ENCODE results near the gene PIAS1.

Gene PIAS1

GRCh38 chr15:68143785-68144184 lies 89.7 kb downstream of the PIAS1 start:
- no peaks in the 10 kb centered on the region; the same call in 1 of the 2 replicates for H3K36me3 ChIP-seq (ENCODE audit: control insufficient read depth, insufficient read depth, low read length)
- no peak for TF ChIP-seq CTCF (IDR thresholded peaks at IDR 0.05; ENCODE audit: insufficient read depth, low read length, poor library complexity, severe bottlenecking)
- H3K4me3 ChIP-seq (replicated peaks; ENCODE audit: low read depth, low read length): no peak overlapping the region
- DNase-seq (ENCODE audit: extremely low read depth, insufficient read length): no peak
- no peaks in the 10 kb centered on the region for H3K27me3 ChIP-seq (replicated peaks; ENCODE audit: control insufficient read depth, insufficient read depth, low read length)

- Histone ChIP-seq H3K4me3 (replicated peaks; ENCODE audit: low read depth, low read length) (no peak overlapping the region), H3K27me3 (replicated peaks; ENCODE audit: control insufficient read depth, insufficient read depth, low read length) (no peaks in the 10 kb centered on the region), H3K36me3 (ENCODE audit: control insufficient read depth, insufficient read depth, low read length) (no peaks in the 10 kb centered on the region; the same call in 1 of the 2 replicates)
- no peak for TF ChIP-seq CTCF (IDR thresholded peaks at IDR 0.05; ENCODE audit: insufficient read depth, low read length, poor library complexity, severe bottlenecking)
- DNase-seq (ENCODE audit: extremely low read depth, insufficient read length): no peak
These were observed 91.6 kb downstream of the PIAS1 start for GRCh38 chr15:68145706-68146105.

- no peak for DNase-seq (ENCODE audit: extremely low read depth, insufficient read length)
- no peak for TF ChIP-seq CTCF (IDR thresholded peaks at IDR 0.05; ENCODE audit: insufficient read depth, low read length, poor library complexity, severe bottlenecking)
- Histone ChIP-seq H3K4me3 (replicated peaks; ENCODE audit: low read depth, low read length) (no peak overlapping the region), H3K27me3 (replicated peaks; ENCODE audit: control insufficient read depth, insufficient read depth, low read length) (no peaks in the 10 kb centered on the region), H3K36me3 (ENCODE audit: control insufficient read depth, insufficient read depth, low read length) (no peaks in the 10 kb centered on the region)
These were observed 93.9 kb downstream of the PIAS1 start for GRCh38 chr15:68148039-68148438.

- no peak for TF ChIP-seq CTCF (IDR thresholded peaks at IDR 0.05; ENCODE audit: insufficient read depth, low read length, poor library complexity, severe bottlenecking)
- no peaks in the 10 kb centered on the region for H3K36me3 ChIP-seq (ENCODE audit: control insufficient read depth, insufficient read depth, low read length)
- no peak for DNase-seq (ENCODE audit: extremely low read depth, insufficient read length)
These were observed 94.9 kb downstream of the PIAS1 start for GRCh38 chr15:68149059-68149458.

GRCh38 chr15:68150187-68150586 lies 96.1 kb downstream of the PIAS1 start:
- no peak for TF ChIP-seq CTCF (IDR thresholded peaks at IDR 0.05; ENCODE audit: insufficient read depth, low read length, poor library complexity, severe bottlenecking)
- Histone ChIP-seq H3K27me3 (replicated peaks; ENCODE audit: control insufficient read depth, insufficient read depth, low read length) (no peaks in the 10 kb centered on the region), H3K4me3 (replicated peaks; ENCODE audit: low read depth, low read length) (no peak overlapping the region), H3K36me3 (ENCODE audit: control insufficient read depth, insufficient read depth, low read length) (no peaks in the 10 kb centered on the region; the same call in none of the 2 replicates)
- DNase-seq (ENCODE audit: extremely low read depth, insufficient read length): no peak

More at GRCh38 chr15:68149059-68149458, 94.9 kb downstream of the PIAS1 start:
- Histone ChIP-seq H3K4me3 (replicated peaks; ENCODE audit: low read depth, low read length) (no peak overlapping the region), H3K27me3 (replicated peaks; ENCODE audit: control insufficient read depth, insufficient read depth, low read length) (no peaks in the 10 kb centered on the region)

GRCh38 chr15:68151277-68151676 lies 97.2 kb downstream of the PIAS1 start:
- Histone ChIP-seq H3K27me3 (replicated peaks; ENCODE audit: control insufficient read depth, insufficient read depth, low read length) (no peaks in the 10 kb centered on the region), H3K4me3 (replicated peaks; ENCODE audit: low read depth, low read length) (no peak overlapping the region), H3K36me3 (ENCODE audit: control insufficient read depth, insufficient read depth, low read length) (no peaks in the 10 kb centered on the region; the same call in none of the 2 replicates)
- TF ChIP-seq CTCF (IDR thresholded peaks at IDR 0.05; ENCODE audit: insufficient read depth, low read length, poor library complexity, severe bottlenecking): no peak
- DNase-seq (ENCODE audit: extremely low read depth, insufficient read length): no peak
